Adrenal gland (tissue), 12 donors: ENCODE measurements around the gene CACTIN. TPM values are rescaled to one million over a fixed set of nuclear protein-coding genes. Genes with fewer than 3 reads are reported as not detected.
"Not testable (repeated sequence)": the region's sequence is repeated elsewhere in the genome, so short reads cannot be mapped to it uniquely, and the experiment has no call there.

Source experiments
- DNase-seq, 7 donors: peaks; one replicate each; pipeline ENCODE4 v3.0.0-alpha.2; 2019 to 2020
- H3K27ac ChIP-seq, 5 donors: fragments of 200-600 bp; sonication (generic) in 4 of 5; 1 replicate in 3 of 5; 2 replicates in 2 of 5; pipeline versions ENCODE4 v1.5.1 to v1.8.0; 2016 to 2020; ENCODE audit warnings: mild to moderate bottlenecking in 1 of 5
- H3K27me3 ChIP-seq: fragments of 200-600 bp; 2 replicates; pipeline ENCODE4 v1.8.0; 2021
- H3K36me3 ChIP-seq, 2 donors: fragments of 200-600 bp; replicated peaks in 1 of 2; 1 replicate in 1 of 2; 2 replicates in 1 of 2; pipeline versions ENCODE4 v1.5.1 to v1.8.0; 2018 to 2022
- H3K4me1 ChIP-seq, 2 donors: fragments of 200-600 bp; replicated peaks in 1 of 2; 1 replicate in 1 of 2; 2 replicates in 1 of 2; pipeline versions ENCODE4 v1.5.1 to v1.8.0; 2018 to 2021
- H3K4me3 ChIP-seq, 4 donors: fragments of 200-600 bp; sonication (generic) in 3 of 4; one replicate each; pipeline ENCODE4 v1.5.1; 2016 to 2018
- H3K9me3 ChIP-seq, 3 donors: fragments of 200-600 bp; sonication (generic) in 1 of 3; replicated peaks in 1 of 3; 1 replicate in 2 of 3; 2 replicates in 1 of 3; pipeline versions ENCODE4 v1.5.1 to v1.8.0; 2016 to 2021
- POLR2A ChIP-seq, 2 donors: fragments of 450-650 bp; IDR thresholded peaks; one replicate each; pipeline ENCODE4 v1.6.1; 2017; ENCODE audit warnings: antibody characterized with exemption in 2 of 2, mild to moderate bottlenecking in 2 of 2, moderate library complexity in 1 of 2
- WGBS, 4 donors: extraction: QIAGEN DNeasy Blood & Tissue Kit in 2 of 4; methylation state at CpG; one replicate each; pipeline versions ENCODE4 v1.1.5 to v1.1.7; 2013 to 2017; 5-methylcytosine and 5-hydroxymethylcytosine counted together
- intact Hi-C, 2 donors: fragments of 100-400 bp; cut with DNase I; formaldehyde crosslinking; loops; one replicate each; pipeline versions ENCODE4 v1.14.1 to v1.15.0; 2022 to 2023
- polyA plus RNA-seq, 3 donors: library from polyadenylated mRNA; stranded (reverse); fragments of 200-250 nt in 2 of 3; fragments of 350-450 nt in 1 of 3; fragmentation: Illumina TruSeq in 1 of 3; extraction: RNeasy Lipid Tissue Mini Kit (QIAGEN cat#74804) in 1 of 3; gene quantifications; one replicate each; pipeline ENCODE4 v1.2.3, GENCODE V29; 2013 to 2014
- total RNA-seq, 9 donors: library from RNA; depleted of rRNA in 4 of 9; stranded (reverse); fragments of >200 nt in 4 of 9; fragments of 120-200 nt in 1 of 9; fragmentation: NEBNext Ultra II Directional in 1 of 9; extraction: Animal tissue kit (Norgen Biotek cat#: 25700) in 1 of 9; gene quantifications; one replicate each; pipeline versions ENCODE4 v1.1.0 to v1.2.4, GENCODE V29; 2013 to 2023
- TF ChIP-seq, protein P1 (sequence below), 6 experiments: fragments of 450-650 bp in 4 of 6; fragments of 200-600 bp in 2 of 6; sonication (generic) in 1 of 6; IDR thresholded peaks; 1 replicate in 5 of 6; 2 replicates in 1 of 6; pipeline versions ENCODE4 v1.5.1 to v1.8.0; 2016 to 2021; ENCODE audit warnings: antibody characterized with exemption in 6 of 6, mild to moderate bottlenecking in 2 of 6, moderate library complexity in 1 of 6
- donor health status: healthy with polysubstance abuse.
- donor health status: Bipolar disorder and iron deficiency.
- donor health status: DM: yes; HTN: yes; CAD: no.
- donor health status: DM: no; HTN: no; CAD: no.
- donor health status: DM: no; HTN: no; CAD: no.
- donor health status: DM: yes; HTN: yes; CAD: no.

CACTIN gene
- total and polyA plus RNA-seq, 12 donors, result 5.0 to 78.4 (median 22.3) TPM

DNA sequence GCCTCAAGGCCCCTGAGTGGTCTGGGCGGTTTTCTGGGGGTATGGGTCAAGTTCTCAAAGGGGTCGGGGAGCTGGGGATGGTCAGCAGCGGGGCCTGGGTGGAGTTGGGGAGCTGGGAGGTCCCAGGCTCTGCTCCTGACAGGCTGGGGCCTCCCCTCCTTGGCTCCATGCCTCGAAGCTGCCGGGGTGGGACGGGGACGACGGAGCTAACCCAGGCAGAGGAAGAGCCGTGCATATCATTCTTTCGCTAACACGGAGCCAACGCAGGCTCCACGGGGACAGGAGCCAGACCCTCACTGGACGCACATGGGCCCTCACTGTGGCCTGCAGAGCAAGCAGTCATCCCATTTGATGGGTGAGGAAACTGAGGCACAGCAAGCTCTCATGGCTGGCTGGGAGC is 25.8 kb upstream of the CACTIN start:
- Histone ChIP-seq H3K4me1 (no peaks in the 10 kb centered on the region), H3K27me3 (no peaks in the 10 kb centered on the region), H3K27ac (no peak overlapping the region), H3K4me3 (no peak overlapping the region), H3K36me3 (peaks cover 0 to 52% of the 10 kb centered on the region in 2 donors), H3K9me3 (no peaks in the 10 kb centered on the region)
- intact Hi-C loops, result no loop called here
- no peak for DNase-seq
- WGBS, 4 donors, result 92 to 100% (median 95%) methylated on average over 4 to 14 of the region's 14 CpGs
- no peak for TF ChIP-seq POLR2A (IDR thresholded peaks at IDR 0.05)
- TF ChIP-seq, protein P1, sequence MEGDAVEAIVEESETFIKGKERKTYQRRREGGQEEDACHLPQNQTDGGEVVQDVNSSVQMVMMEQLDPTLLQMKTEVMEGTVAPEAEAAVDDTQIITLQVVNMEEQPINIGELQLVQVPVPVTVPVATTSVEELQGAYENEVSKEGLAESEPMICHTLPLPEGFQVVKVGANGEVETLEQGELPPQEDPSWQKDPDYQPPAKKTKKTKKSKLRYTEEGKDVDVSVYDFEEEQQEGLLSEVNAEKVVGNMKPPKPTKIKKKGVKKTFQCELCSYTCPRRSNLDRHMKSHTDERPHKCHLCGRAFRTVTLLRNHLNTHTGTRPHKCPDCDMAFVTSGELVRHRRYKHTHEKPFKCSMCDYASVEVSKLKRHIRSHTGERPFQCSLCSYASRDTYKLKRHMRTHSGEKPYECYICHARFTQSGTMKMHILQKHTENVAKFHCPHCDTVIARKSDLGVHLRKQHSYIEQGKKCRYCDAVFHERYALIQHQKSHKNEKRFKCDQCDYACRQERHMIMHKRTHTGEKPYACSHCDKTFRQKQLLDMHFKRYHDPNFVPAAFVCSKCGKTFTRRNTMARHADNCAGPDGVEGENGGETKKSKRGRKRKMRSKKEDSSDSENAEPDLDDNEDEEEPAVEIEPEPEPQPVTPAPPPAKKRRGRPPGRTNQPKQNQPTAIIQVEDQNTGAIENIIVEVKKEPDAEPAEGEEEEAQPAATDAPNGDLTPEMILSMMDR (IDR thresholded peaks at IDR 0.05), result no peak

DNA sequence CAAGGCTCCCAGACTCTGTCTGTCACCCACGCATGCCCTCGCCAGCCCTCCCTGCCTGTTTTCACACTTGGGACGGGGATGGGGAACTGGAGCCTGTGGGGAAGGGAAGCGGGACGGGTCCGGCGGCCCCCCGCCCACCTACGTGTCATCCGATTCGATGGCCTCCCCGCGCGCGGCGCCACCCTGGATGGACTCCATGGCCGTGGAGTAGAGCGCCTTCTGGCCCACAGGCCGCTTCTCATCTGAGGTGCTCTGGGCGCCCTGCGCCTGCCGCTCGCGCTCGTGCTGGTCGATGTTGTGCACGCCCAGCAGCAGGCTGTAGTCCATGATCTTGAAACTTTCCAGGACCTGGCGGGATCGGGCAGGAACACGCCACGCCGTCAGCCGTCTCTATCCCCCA is 25.1 kb upstream of the CACTIN start:
- DNase-seq, result no peak
- TF ChIP-seq POLR2A (IDR thresholded peaks at IDR 0.05), result no peak
- TF ChIP-seq, protein P1 (IDR thresholded peaks at IDR 0.05), result no peak
- WGBS, 4 donors, result 88 to 98% (median 96%) methylated on average over 15 to 33 of the region's 33 CpGs
- H3K4me3 ChIP-seq, result no peak overlapping the region
- no peak overlapping the region for H3K27ac ChIP-seq
- no peaks in the 10 kb centered on the region for H3K27me3 ChIP-seq
- intact Hi-C loops, result no loop called here
- no peaks in the 10 kb centered on the region for H3K9me3 ChIP-seq
- H3K36me3 ChIP-seq, result peaks cover 0 to 45% of the 10 kb centered on the region in 2 donors
- H3K4me1 ChIP-seq, result no peaks in the 10 kb centered on the region

DNA sequence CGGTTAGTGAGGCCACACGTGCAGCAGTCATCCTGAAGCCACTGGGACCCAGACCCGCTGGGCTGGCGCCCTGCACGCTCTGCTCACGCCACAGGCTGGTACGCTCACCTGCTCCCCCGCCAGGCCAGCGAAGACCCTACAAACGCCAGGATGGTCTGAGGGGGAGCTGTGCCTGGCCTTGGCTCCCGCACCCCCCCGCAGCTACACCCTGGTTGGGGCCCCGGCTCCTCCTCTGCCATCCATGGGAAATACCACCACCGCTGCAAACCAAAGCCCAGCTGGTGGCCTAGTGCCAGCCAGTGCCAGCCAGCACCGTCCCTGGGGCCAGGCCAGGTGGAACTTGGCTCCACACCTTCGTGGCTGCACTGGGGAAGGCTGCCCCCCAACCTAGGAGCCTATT is 23.3 kb upstream of the CACTIN start:
- WGBS, 4 donors, result 90 to 98% (median 96%) methylated on average over 8 to 16 of the region's 16 CpGs
- Histone ChIP-seq H3K27me3 (no peaks in the 10 kb centered on the region), H3K27ac (no peak overlapping the region), H3K9me3 (no peaks in the 10 kb centered on the region), H3K4me3 (no peak overlapping the region), H3K4me1 (no peaks in the 10 kb centered on the region), H3K36me3 (peaks cover 0 to 45% of the 10 kb centered on the region in 2 donors)
- intact Hi-C loops, result no loop called here
- no peak for TF ChIP-seq POLR2A (IDR thresholded peaks at IDR 0.05)
- TF ChIP-seq, protein P1 (IDR thresholded peaks at IDR 0.05), result no peak
- no peak for DNase-seq

DNA sequence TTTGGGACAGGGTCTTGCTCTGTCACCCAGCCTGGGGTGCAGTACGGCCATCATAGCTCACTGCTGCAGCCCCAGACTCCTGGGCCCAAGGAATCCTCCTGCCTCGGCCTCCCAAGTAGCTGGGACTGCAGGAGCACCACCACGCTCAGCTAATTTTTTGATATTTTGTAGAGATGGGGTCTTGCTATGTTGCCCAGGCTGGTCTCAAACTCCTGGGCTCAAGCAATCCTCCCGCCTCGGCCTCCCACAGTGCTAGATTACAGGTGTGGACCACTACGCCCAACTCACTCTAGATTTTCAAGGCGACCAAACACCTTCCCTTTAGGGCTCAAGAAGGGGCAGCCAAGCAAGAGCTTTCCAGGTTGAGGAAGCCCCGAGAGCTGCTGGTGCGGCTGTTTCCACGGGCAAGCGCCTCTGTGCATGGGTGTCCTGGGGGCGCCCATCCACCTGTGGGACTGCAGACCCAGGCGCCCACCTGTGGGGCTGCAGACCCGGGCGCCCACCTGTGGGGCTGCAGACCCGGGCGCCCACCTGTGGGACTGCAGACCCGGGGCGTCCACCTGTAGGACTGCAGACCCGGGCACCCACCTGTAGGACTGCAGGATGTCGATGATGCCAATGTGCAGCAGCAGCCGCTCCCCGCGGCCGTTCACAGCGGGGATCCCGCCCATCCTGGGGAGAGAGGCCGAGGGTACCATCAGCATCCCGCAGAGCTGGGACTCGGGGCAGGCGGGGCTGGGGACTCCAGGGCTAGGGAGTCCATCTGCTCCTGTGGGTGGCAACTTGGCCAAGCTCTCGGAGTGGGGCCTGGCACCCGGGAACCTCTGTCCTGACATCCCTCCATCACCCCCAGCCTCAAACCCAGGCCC is 21.7 kb upstream of the CACTIN start:
- WGBS, 4 donors, result 94 to 97% (median 95%) methylated on average over 9 to 33 of the region's 33 CpGs
- H3K36me3 ChIP-seq, result peaks cover 0 to 42% of the 10 kb centered on the region in 2 donors
- TF ChIP-seq, protein P1 (IDR thresholded peaks at IDR 0.05), result no peak
- TF ChIP-seq POLR2A (IDR thresholded peaks at IDR 0.05), result no peak
- intact Hi-C loops, result no loop called here
- H3K4me1 ChIP-seq, result no peaks in the 10 kb centered on the region
- DNase-seq, result no peak
- no peak overlapping the region for H3K4me3 ChIP-seq
- H3K27ac ChIP-seq, result no peak overlapping the region
- no peaks in the 10 kb centered on the region for H3K9me3 ChIP-seq
- H3K27me3 ChIP-seq, result no peaks in the 10 kb centered on the region

DNA sequence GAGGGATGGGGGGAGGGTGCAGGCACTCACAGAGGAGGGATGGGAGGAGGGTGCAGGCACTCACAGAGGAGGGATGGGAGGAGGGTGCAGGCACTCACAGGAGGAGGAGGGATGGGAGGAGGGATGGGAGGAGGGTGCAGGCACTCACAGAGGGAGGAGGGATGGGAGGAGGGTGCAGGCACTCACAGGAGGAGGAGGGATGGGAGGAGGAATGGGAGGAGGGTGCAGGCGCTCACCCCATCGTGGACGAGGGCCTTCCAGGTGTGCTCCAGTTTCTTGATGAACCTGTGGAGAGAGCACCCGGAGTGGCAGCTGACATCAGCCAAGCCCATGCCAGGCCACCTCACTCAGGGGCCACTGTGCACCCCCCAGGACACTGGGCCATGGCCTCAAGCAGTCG is 20.5 kb upstream of the CACTIN start:
- DNase-seq, H3K4me1 ChIP-seq, intact Hi-C loops, H3K27me3 ChIP-seq, H3K4me3 ChIP-seq, H3K27ac ChIP-seq, H3K9me3 ChIP-seq: not testable (repeated sequence)
- WGBS, 4 donors, result 72 to 92% (median 92%) methylated on average over 3 to 5 of the region's 5 CpGs
- peaks cover 0 to 30% of the 10 kb centered on the region in 2 donors for H3K36me3 ChIP-seq
